ENCODE results near the gene GATB.

The GATB gene

DNA sequence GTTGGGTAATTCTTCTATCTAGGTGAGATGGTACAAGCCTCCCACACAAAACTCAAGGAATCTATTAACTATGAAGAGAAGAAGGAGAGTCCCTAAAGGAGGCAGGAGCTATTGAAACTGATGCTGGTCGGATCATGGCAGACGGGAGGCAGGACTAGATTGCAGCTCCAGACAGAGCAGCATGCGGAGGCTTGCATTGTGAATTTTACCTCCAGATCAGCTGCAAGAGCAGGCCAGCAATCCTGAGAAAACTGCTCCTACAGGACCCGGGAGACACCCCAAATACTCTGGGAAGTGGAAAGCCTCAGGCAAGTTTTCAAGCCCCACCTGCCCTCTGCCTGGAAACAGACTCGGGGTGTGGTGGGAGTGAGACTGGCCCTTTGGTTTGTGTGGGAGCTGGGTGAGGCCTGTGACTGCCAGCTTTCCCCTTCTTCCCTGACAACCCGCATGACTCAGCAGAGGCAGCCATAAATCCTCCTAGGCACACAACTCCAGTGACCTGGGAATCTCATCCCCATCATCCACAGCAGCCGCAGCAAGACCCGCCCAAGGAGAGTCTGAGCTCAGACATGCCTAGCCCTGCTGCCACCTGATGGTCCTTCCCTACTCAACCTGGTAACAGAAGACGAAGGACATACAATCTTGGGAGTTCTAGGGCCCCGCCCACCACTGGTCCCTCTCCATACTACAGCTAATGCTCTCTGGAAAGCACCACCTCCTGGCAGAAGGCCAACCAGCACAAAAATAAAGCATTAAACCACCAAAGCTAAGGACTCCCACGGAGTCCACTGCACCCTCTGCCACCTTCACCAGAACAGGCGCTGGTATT lies 30.9 kb downstream of the GATB start:
- FAIRE-seq, result no peak

DNA sequence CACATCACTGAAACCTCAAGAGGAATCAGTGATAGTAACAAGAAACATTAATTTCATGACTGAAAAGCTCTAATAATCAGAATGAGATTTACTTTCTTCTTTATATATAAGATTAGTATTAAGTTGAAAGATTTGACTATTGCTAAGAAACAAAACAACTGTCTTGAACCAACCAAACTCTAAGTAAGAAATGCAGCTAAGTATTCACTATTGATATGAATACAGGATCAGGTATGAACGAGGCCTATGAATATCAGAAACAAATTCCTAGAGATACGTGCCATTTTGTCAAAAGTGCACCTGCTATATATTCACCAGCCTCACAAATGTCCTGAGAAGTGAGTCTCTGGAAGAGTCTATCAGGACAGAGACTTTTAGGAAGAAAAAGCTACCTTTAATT lies 32.1 kb downstream of the GATB start:
- no peak for FAIRE-seq

DNA sequence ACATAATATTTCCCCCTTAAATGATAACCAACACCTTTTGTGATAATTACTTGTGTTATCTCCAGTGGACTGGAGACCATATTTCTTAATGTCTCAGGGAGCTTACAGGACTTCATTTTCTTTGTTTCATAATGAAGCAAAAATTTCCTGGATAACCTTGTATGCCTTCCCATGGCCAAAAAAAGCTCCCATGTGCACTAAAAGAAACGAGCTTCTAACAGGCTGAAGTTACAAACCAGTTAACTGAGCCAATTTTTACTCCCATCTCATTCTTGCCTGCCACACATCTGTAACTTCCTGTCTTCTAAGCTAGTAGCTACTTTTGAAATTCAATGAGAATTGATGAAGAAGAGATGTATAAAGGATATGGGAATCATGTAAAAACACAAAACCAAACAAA lies 32.8 kb downstream of the GATB start:
- no peak for FAIRE-seq

DNA sequence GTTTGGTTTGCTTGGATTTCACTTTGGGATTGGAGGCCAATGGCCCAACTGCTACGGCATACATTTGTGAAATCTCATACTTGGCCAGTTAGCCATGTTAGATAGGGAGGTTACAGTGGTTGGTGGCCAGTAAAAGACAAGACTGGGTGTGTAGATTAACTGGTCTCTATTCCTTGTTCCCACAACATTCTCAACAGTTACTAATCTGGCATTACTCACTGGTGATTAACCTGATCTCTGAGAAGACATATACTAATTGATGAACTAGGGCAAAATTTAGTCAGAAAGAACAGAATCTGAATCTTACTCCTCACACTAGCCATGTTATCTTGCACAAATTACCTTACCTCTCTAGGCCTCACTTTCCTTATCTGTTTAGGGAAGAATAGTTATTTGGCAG lies 33.4 kb downstream of the GATB start:
- FAIRE-seq, result no peak

DNA sequence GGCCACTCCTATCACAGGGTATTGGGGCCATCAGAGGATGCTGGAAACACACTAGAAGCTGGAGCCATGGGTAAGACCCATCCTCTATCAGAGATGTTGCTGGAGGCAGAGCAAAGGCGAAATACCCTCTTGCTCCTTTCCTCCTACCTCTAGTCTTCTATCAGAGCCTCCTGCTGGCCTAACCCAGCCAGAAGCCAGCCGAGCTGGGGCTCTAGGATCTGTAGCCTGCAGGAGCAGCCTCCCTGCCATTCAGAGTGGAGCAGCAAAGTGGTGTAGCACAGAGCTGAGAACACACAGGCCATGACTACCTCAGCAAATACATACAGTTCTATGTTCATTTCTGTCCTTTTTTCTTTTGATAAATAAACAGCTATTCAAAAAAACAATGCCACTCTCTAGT lies 35.7 kb downstream of the GATB start:
- no peak for FAIRE-seq

DNA sequence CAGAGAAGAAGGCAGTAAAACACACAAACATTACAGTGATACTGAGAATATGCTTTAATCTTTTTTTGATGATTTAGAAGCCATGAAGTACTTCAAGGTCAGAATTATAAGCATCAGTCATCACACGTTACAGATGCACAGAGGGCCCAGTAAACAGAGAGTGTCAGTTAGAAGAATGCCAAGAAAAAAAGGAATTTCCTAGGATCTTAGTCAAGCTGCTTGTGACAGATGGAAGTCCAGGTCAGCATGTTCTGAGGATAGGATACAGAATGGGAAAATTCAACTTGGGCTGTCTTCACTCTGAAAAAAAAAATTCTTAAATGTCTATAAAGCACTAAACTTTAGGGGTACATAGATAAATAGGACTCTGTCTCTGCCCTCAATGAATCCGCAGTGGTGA lies 38.9 kb downstream of the GATB start:
- no peak for FAIRE-seq

DNA sequence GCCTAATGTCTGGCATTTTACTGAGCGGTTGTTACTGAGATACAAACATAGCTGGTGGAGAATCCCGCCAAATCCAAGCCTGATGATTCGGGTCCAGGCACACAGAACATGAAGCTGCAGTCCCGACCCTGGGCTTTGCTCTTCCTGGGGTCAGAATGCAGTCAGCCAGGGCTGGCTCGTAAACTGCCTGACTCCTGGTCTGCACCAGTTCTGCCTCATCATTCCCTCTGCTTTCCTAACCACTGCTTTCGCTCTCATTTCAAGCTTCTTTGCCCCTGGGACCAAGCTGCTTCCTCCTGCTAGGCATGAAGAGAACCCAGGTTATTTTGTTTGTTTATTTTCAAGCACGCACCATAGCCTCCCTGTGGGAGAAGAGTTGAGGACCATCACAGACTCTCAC lies 39.3 kb downstream of the GATB start:
- FAIRE-seq, result no peak

DNA sequence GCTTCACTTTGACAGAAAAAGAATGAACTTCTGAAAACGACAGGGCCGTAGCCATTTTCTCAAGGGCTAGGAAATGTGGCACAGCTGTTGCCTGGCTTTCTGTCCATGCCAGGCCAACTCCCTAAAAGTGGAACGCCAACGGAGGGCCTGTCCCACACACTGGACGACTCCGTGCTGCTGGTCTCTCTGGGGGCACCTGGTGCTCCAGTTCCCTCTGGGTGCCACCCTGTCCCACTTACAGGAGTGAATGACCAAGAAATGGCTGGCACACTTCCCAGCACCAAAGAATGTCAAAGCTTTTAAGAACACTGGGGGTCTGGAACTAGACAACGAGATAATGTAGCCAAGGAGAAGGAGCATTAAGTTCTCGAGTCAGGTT lies 40.9 kb downstream of the GATB start:
- no peak for FAIRE-seq

DNA sequence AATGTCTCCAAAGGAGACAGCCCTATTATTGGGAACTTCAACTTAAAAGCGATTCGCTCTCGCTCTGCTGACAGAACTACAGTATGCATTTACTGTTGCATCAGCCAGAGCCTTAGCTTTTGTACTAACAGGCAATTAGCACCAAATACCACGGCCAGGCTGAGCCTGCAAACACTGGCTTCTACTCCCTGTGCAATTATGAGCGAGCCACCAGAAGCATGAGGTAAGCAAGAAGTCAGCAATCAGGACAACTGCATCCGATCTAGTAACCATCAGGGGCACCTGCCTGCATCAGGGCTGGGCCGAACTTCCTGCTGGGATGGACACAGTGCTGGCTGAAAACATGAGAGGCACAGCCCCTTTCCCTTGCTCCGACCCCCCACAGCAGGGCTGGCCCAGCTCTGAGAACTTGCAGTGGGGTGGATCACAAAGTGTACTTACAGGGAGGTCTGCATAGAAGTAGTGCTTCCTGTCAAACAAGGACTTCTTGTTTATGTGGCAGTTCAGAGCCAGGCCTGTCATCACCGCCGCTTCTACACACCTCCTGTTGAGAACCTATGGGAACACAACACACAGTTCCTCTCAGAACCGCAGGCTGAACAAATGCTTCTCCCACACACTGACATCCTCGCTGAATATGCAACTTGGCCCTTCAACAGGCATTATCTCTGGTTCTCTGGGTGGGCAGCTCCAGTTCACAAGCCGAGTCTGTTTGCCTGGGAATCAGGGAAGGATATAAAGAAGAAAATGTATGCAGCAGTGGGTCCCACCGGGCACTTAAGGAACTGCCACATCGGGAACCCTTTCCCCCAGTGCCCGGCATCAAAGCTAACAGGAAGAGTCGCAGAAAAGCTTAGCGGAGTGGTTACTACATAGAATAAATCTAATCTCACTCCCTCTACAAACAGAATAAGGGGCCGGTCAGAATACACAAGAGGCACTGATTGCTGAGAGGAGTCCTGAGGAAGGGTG lies 41.5 kb downstream of the GATB start:
- no peak for FAIRE-seq

DNA sequence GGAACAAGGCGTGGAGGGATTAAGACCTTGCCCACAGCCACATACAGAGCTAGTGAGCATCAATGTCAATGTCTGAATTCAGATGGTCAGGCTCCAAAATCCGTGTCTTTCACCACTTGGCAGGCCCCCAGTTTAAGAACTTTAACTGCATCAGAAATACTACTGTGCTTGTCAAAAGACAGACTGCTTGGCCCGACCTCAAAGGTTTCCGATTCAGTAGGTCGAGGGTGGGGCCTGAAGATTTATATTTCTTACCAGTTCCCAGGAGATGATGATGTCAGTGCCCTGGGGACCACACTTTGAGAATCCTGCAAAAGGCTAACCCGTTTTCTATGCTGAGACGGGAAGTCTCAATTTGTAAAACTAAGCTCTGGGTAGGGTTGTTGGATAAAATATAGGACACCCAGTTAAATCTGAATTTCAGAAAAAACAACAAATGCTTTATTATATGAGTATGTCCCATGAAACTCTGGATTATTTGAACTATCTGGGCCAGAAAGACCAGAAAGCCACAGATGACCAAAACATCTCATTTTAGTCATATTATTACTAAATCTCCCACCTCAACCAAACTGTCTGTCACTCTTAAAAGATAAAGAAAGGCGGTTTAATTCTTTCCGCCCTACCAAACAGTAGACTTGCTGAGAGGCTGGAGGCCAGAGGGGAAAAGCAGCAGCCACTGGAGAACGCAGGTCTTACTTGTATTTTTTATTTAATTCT lies 42.7 kb downstream of the GATB start:
- FAIRE-seq, result no peak

DNA sequence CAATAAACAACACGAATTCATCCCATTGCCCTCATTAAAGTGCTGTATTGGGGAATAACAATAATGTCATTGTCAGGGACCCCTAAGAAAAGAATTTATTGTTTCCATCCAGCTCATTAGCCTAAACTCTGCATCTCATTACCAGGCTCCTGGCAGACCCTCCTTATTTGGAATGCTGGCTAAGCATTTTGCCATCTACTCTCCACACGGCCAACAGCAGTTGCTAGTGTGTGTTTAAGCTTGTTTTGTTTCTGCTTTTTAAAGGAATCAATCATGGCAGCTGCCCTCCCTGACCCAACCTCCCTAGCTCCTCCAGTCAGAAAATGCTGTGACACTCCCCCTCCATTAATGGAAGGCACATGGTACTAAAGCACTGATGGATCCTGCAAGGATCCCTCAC lies 43.5 kb downstream of the GATB start:
- FAIRE-seq, result no peak

DNA sequence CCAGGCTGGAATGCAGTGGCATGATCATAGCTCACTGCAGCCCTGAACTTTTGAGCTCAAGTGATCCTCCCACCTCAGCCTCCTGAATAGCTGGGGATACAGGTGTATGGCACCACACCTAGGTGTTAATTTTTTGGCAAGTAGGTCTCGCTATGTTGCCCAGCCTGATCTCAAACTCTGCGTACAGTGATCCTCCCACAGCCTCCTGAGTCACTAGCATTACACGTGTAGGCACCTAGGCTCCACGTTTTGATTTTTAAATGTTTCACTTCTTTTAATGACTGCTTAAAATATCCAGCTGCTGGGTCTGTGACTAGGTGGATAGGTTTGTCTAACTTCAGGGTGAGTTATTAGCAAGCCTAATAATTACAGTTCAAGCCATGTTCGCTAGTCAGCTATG lies 44.5 kb downstream of the GATB start:
- no peak for FAIRE-seq

DNA sequence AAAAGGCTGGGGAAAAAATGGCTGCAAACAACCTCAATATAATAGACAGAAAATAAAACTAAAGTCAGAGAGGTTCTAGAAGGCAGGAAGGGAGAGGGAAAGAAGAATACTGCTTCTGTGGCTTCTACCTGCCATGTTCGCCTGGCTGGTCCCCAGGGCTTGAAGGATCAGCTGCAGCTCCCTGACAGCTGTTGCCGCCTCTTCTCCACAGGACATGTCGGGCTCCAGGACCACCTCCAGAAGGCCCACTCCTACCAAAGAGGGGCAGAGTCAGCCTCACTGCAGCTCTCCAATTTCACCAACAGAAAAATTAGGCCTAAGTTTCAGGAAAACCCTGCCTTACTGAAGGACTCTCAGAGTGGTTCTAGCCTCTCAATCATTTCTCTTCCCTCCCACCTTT lies 44.9 kb downstream of the GATB start:
- FAIRE-seq, result no peak

DNA sequence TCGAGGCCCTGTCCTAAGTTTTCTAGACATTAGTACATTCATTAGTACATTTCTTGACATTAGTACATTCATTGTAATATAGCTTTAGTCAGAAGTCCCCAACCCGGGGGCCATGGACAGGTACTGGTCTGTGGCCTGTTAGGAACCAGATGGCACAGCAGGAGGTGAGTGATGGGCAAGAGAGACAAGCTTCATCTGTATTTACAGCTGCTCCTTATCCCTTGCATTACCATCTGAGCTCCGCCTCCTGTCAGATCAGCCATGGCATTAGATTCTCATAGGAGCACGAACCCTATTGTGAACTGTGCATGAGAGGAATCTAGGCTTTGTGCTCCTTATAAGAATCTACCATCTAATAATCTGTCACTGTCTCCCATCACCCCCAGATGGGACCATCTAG lies 48.0 kb downstream of the GATB start:
- FAIRE-seq, result no peak

DNA sequence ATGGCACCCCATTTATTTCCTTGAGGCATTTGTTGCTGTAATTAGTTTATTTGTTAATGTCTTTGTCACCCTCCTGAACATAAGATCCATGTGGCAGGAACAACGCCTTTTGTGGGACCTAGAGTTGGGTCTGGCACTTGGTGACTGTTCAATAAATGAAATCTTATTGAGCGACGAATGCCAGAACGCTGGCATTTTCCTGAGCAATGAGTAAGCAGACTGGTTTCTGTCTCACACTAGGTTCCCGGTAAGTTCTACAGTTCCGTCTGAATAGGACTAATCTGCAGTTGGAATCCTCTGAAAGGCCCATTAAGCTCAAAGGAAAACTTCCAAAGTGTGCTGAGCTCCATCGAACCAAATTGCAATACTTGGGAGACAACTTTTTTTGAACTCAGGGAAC lies 49.2 kb downstream of the GATB start:
- no peak for FAIRE-seq

DNA sequence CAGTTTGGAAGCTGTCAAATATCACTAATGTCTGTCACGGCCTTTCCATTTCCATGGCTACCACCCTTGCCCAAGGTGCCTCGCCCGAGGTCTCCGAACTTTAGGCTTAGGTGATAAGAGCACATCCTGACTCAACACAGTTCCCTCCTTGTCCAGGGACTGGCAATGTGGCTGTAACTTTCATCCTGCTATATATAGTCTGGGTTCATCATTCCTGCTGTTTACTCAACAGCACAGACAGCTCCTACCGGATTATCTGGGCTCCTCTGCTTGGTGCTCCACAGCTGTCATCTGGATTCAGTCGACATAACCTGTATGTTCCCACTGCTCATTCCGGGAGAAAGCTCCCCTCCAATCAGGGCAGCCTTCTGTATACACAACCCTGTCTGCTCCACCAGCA lies 51.2 kb downstream of the GATB start:
- FAIRE-seq, result no peak

DNA sequence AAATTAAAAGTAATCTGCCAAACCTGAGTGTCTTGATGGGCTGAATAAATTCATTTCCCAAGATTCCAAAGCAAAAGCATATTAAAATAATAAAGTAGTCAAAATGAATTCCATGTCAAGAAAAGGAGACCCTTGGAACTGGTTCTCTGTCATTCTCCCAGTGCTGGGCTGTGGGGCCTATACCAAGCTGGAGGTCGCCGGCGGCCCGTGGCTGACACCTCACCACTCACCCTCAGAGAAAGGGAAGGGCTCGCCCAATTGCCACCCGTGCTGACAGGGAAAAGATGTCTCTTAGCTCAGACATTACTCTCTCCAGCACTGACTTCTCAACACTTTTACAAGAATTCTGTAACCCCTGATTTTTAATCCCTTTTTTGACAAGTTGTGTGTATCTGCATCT lies 51.7 kb downstream of the GATB start:
- FAIRE-seq, result no peak

DNA sequence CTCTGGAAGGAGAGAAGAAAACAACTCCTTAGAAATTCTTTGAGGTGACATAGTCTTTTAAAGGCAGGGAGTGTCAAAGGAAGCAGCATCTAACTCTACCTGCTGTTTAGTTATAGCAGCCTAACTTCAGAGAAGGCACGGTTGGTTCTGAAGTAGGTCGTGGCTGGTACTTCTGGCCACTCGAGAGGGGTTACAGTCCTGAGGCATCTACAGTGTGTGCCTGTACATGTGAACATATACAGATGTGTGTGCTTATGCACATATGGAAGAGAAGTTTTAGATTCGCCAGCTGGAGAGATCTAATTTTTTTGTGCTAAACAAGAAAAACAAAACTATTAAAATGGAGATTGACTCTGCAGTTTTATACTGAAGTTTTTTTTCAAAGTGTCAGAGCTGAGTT lies 52.7 kb downstream of the GATB start:
- FAIRE-seq, result no peak

DNA sequence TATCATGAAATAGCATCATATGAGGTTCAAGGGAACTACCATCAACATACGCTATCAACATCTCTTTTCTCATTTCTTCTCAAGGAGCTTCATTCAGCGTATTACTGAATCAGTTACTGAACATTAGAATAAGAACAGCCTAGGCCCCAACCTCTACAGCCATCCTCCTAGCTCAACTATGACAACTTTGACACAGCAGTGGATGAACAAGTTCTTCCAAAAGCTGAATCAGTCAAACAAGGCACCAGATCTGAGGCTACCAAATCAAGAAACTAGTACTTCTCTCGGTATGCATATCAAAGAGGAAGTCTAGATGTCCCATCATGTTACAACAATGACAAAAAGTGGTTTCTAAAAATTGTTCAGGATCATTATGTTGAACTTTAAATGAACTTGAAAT lies 57.4 kb downstream of the GATB start:
- FAIRE-seq, result no peak

DNA sequence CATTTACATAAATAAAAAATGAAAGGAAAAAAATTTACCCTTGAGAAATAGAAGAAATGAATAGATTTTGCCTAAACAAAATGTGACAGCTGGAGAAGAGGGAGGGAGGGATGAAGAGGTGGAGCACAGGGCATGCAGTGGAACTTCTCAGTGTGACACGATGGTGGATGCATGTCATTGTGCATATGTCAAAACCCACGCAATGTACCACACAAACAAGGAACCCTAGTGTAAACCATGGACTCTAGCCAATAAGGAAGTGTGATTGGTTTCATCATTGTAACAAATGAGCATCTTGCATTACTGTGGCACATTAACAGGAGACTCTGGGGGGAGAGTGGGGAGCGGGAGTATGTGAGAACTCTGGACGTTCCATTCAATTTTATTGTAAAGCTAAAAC lies 58.6 kb downstream of the GATB start:
- no peak for FAIRE-seq

DNA sequence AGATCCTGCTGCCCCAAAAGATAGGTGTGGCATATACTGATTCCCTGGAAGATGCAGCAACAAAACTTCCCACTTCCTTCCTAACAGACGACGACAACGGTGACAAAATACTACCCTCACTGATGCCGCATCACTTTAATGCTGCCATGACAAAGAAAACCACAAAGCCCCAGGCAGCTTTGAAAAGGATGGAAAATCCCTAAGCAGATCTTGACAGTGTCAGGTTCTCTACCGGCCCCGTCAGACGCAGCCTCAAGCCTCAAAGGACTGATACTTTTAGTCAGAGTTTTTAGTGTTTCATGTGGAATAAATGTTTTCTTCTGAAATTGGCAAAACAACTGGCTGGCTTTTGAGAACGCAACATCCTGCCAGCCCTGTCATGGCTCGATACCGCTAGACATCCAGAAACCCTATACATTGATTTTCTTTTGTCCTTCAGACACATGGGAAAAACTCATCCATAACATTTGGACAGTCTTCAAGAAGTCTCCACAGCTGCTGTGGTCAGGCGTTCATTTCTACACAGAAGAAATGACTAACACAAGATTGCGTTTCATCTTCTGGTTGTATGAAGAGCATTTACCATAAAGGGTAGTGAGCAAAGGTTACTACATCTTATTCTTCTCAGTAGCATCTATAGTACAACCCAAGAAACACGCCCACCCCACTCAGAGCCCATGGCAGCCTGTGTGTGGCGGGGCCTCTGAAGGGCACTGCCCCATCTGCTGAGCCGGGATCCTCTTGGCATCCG lies 60.1 kb downstream of the GATB start:
- FAIRE-seq, result no peak

DNA sequence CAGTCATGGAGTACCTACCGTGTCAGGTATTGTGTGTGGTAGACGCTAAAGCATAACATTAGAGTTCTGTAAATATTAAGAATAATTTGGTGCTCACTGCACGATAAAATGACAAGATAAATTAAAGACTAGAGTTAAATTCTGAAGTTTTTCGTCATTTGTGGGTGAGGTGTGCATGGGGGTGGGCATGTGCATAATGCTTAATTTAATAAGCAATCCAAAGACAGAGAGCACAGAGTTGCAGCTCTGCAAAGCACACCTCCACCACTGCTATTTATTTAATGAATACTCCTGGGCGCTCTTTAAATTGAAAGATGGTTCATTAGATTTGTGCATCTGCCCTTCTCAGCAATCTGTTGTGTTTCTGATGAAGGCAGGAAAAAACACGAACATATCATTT lies 62.6 kb downstream of the GATB start:
- FAIRE-seq, result no peak

All from A204.1 (cell line).